Bronchial epithelial cell (primary cell): Measurements from ENCODE around the gene GAD1. TPM values are rescaled to one million over a fixed set of nuclear protein-coding genes. Genes with fewer than 3 reads are reported as not detected.

Source experiments
- DNase-seq: peaks from one replicate; pipeline ENCODE4 v3.0.0-alpha.2; 2010; ENCODE audit warnings: low read depth
- FAIRE-seq: peaks from 2 replicates; lab custom pipeline; 2011; peaks lifted over from hg19 to GRCh38; lab: Jason Lieb, UNC
- H3K27me3 ChIP-seq: 2 replicates; pipeline ENCODE4 v1.5.1; 2011; ENCODE audit warnings: low read length; ENCODE audit not compliant: control insufficient read depth, insufficient read depth
- H3K36me3 ChIP-seq: 2 replicates; pipeline ENCODE4 v1.5.1; 2011; ENCODE audit warnings: low read length; ENCODE audit not compliant: control insufficient read depth, insufficient read depth
- H3K4me3 ChIP-seq: 2 replicates; pipeline ENCODE4 v1.5.1; 2011; ENCODE audit warnings: mild to moderate bottlenecking, low read depth, low read length, control low read depth
- CTCF ChIP-seq: IDR thresholded peaks from 2 replicates; pipeline ENCODE4 v1.5.1; 2011; ENCODE audit warnings: mild to moderate bottlenecking, moderate library complexity, low read length, control low read depth, inconsistent platforms; ENCODE audit not compliant: insufficient read depth, severe bottlenecking
- total RNA-seq: library from RNA; depleted of rRNA; stranded (reverse); fragments of >200 nt; gene quantifications from 2 replicates; pipeline ENCODE4 v1.2.1, GENCODE V29; 2014

GAD1 gene
- total RNA-seq, 1 donor from 2014 or later = 1.3 TPM

GRCh38 chr2:170806548-170806947, 10.1 kb upstream of the GAD1 start:
- no peak overlapping the region for H3K4me3 ChIP-seq
- no peak for FAIRE-seq
- H3K36me3 ChIP-seq = no peaks in the 10 kb centered on the region
- TF ChIP-seq CTCF = no peak
- no peaks in the 10 kb centered on the region for H3K27me3 ChIP-seq
- no peak for DNase-seq

DNA sequence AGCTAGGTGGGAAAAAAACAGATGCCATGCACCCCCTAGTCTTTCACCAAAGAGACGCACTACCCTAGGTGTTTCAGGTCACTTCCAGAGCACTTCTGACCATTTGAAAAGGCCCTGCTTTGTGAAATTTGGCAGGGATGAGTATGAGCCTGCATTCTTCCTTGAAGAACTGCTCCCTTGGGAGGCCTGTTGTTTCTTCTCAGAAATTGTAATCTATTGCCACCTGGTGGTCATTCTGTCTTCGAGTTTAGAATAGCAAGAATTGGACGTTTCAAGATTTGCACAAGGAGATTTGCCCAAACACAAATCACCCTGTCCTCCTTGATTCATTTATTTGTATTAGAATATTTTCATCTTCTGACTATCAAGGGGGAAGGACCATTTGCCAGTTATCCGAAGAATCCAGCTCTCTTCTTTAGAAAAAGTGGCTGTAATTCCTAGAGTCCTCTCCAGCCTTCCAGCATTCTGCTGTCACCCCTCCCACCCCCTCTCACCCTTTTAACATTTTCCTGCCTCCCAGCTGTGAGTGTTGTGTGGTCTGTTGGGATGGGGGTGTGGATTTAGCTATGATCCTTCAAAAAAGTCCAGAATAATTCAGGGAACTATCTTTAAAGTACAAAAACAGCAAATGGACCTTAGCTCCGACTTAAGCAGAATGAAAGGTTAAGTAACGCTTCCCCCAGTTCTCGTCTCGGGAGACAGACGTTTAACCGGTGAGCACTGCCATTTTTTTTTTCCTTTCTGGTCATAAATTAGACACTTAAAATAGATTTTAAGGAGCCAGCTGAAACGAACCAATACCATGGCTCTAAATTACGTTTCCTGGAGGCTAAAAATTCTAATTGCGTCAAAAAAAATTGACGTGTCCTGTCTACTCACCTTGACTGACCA, 3.7 kb upstream of the GAD1 start:
- Histone ChIP-seq H3K36me3 (no peaks in the 10 kb centered on the region), H3K4me3 (no peak overlapping the region), H3K27me3 (peaks cover 29% of the 10 kb centered on the region)
- FAIRE-seq = no peak
- TF ChIP-seq CTCF = peak; percentile 50
- DNase-seq = peak; percentile 75

DNA sequence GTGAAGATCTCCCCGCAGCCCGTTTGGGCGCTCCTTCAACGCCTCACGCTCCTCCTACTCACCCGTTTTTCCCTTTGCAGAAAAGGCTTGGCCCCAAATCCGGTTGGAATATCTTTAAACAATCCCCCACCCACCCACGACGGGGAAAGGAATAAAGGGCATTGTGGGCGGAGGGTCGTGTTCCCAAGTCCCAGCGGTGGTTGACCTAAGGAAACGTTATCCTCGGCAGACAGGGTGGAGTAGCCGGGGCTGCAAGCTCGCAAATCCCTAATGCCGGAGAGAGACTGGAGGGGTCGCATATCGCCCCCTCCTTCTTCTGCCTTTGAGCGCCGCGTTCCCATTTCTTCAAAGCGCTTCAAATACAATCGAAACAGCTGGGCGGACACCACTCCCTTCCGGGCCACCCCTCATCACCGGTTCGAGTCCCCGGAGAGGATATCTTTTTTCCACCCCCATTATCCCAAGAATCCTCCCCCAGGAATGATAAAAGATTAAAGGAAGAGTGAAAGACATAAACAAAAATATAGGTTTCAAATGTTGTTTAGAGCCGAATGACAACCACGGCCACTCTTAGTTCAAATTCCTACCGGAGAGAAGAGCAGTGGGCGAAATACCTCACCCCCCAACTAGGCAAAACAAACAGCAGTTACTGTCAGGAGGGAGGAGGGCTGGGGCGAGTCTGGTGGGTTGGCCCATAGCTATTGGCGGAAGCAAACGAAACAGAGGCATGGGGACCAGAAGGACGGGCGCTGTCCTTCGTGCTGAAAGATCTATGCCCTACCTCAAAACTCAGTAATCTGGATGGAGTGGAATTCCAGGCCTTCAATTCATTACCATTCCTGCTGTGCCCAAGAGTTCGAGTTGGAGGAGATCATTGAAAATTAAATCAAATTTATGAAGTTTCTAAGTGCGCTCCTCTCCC, 2.8 kb upstream of the GAD1 start:
- no peaks in the 10 kb centered on the region for H3K36me3 ChIP-seq
- H3K27me3 ChIP-seq = peaks cover 37% of the 10 kb centered on the region
- TF ChIP-seq CTCF = no peak
- no peak overlapping the region for H3K4me3 ChIP-seq
- DNase-seq (peak; percentile 28), FAIRE-seq (no peak)

GRCh38 chr2:170814533-170815230, 2.0 kb upstream of the GAD1 start:
- TF ChIP-seq CTCF = no peak
- no peak overlapping the region for H3K4me3 ChIP-seq
- no peak for DNase-seq
- no peak for FAIRE-seq
- no peaks in the 10 kb centered on the region for H3K36me3 ChIP-seq
- H3K27me3 ChIP-seq = peaks cover 44% of the 10 kb centered on the region

DNA sequence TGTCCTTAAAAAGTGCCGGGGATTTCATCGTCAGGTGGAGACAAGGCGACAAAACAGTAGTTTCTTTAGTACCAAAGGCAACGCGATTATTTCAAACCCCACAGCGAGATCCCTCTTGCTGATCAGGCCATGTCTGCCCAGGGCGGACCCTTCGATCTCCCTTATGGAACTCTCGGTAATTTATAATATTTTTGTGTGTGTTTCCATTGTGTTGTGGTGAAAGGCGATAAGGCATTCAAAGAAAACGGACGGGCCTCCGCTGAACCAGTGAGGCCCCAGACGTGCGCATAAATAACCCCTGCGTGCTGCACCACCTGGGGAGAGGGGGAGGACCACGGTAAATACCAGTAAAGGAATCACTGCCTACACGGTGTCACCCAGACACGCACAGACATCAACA, 1.4 kb upstream of the GAD1 start:
- no peak for TF ChIP-seq CTCF
- Histone ChIP-seq H3K27me3 (peaks cover 50% of the 10 kb centered on the region), H3K36me3 (no peaks in the 10 kb centered on the region), H3K4me3 (no peak overlapping the region)
- no peak for DNase-seq
- FAIRE-seq = no peak
